GM13976 (cell line): Measurements from ENCODE around the gene CTCF.
A peak's percentile ranks its signal among the peaks of the same experiment; 100 is the strongest.

ENCODE experiments used
- DNase-seq: peaks from one replicate; pipeline ENCODE4 v3.0.0; 2012; ENCODE audit warnings: low spot score
- CTCF ChIP-seq: IDR thresholded peaks from 2 replicates; pipeline ENCODE4 v1.5.1; 2012; ENCODE audit warnings: borderline replicate concordance, mild to moderate bottlenecking; ENCODE audit not compliant: insufficient read depth; ENCODE audit errors: extremely low read depth, missing control alignments, control extremely low read depth
- in situ Hi-C: fragments of 300-500 bp; cut with MboI; formaldehyde crosslinking; loops from one replicate; pipeline ENCODE4 v1.12.0; 2022; ENCODE audit warnings: low sequenced_read_pairs, mixed read lengths, inconsistent platforms; ENCODE audit not compliant: unreplicated experiment

The CTCF gene

GRCh38 chr16:67519242-67519641, 43.1 kb upstream of the CTCF start:
- DNase-seq: no peak
- in situ Hi-C loops: no loop called here
- no peak for TF ChIP-seq CTCF

- peak; percentile 98 for TF ChIP-seq CTCF
- in situ Hi-C loops: no loop called here
- DNase-seq: peak; percentile 92
These were observed 41.1 kb upstream of the CTCF start for GRCh38 chr16:67521095-67521804.

GRCh38 chr16:67525176-67525860, 37.0 kb upstream of the CTCF start:
- in situ Hi-C loops: loop anchor here (25.0 kb wide), 1 partner anchor 287 kb away; the partner anchor contains the start of genes RANBP10 and TSNAXIP1
- no peak for DNase-seq
- no peak for TF ChIP-seq CTCF

GRCh38 chr16:67526149-67526791, 36.1 kb upstream of the CTCF start:
- DNase-seq: no peak
- TF ChIP-seq CTCF: no peak
- in situ Hi-C loops: loop anchor here (25.0 kb wide), 1 partner anchor 286 kb away; the partner anchor contains the start of genes RANBP10 and TSNAXIP1

GRCh38 chr16:67528222-67528869, 34.0 kb upstream of the CTCF start, which contains the start of gene RIPOR1:
RIPOR1 (plus strand) TSS chr16:67528829; CDS start chr16:67538447, 9,618 bp downstream.
- peak; percentile 86 for DNase-seq
- TF ChIP-seq CTCF: no peak
- in situ Hi-C loops: loop anchor here (25.0 kb wide), 1 partner anchor 284 kb away; the partner anchor contains the start of genes RANBP10 and TSNAXIP1
